ENCODE results near the gene MARVELD1.

The MARVELD1 gene

DNA sequence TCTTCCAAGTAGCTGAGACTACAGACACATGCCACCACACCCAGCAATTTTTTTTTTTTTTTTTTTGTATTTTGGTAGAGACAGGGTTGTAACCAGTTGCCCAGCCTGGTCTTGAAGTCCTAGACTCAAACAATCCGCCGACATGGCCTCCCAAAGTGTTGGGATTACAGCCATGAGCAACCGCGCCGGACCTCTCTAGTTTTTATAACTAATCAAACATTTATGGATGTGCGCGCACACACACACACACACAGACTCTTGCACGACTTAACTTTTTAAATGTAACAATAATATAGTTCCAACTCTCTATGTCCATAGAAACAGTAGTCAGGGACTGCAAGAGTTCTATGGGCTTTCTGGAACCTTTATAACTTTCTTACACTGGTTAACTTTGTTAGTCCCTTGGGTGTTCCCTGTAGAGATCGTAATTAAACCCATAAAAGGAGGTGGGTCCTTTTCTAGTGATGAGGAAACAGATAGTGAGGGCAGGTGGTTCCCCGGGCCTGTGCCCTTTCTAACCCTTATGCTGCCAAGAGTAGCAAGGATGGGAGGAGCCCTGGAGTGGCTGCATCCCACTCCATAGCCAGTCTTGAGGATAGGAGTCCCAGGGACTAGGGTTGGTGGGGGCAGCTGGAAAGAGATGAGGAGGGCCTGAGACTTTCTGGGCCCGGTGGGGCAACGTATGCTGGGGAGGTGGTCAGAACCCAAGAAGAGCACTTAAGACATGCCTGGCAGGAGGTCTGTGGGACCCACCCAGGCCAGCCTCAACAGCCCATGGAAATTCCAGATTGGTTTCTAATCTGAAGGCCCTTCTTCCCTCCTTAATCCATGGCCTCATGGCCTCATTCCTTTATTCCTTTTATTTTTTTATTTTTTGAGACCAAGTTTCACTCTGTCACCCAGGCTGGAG lies 8.6 kb downstream of the MARVELD1 start:
- no peak for DNase-seq (ENCODE audit: low read depth)

DNA sequence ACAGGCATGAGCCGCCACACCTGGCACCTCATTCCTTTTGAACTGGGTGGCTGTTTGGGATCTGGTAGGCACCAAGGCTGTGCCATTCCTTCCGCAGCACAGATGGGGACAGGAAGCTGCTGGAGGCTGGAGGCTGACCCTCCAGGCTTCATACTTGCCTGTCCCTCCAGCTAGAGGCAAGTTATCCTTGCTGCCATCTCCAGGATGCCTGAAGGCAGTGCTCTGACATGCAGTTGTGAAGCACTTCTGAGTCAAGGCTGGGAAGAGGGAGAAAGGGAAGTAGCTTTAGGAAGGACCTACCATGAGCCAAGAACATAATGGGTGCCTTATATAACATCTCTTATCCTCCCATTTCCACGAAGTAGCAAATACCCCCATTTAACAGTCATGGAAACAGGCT lies 9.5 kb downstream of the MARVELD1 start:
- DNase-seq (ENCODE audit: low read depth) = no peak

DNA sequence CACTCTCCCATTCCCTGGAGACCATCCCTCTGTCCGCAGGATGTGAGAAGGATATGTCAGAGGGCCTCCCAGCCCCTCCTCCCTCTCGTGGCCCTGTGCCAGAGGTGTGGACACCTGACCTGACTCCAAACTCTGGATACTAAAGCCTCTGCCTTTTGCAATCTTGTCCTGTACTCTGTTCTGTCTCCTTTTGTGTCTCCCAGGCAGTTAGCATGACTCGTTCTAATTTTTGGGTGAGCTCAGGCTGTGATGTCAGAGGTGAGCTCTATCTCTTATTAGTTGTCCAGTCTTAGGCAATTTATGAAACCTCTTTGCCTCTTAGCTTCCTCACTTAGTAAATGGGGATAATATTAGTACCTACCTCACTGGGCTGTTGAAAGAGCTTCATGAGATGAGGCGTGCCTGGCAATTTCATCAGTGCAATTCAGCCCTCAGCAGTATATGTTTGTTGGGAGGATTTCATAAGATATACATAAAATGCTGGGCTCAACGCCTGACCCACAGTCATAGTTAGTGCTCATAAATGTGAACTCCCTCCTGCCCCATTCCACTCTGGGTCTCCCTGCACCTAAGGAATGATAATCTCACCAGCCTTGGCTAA lies 10.9 kb downstream of the MARVELD1 start:
- no peak for DNase-seq (ENCODE audit: low read depth)

- no peak for DNase-seq (ENCODE audit: low read depth)
Observed at GRCh38 chr10:97726636-97727178, 13.2 kb downstream of the MARVELD1 start.

DNA sequence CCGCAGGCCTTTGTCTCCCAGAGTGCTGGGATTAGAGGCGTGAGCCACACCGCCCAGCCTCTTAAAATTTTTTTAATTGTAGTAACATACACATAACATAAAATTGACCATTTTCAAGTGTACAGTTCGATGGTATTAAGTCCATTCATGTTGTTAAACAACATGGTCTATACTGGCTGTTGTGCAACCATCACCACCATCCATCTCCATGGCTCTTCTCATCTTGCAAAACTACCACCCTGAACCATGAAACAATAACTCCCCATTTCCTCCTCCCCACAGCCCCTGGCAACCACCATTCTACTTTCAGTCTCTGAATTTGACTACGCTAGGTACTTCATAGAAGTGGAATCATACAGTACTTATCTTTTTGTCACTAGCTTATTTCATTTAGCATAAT lies 15.5 kb downstream of the MARVELD1 start:
- DNase-seq (ENCODE audit: low read depth) = no peak

- no peak for DNase-seq (ENCODE audit: low read depth)
Observed at GRCh38 chr10:97731346-97732051, 18.0 kb downstream of the MARVELD1 start.

DNA sequence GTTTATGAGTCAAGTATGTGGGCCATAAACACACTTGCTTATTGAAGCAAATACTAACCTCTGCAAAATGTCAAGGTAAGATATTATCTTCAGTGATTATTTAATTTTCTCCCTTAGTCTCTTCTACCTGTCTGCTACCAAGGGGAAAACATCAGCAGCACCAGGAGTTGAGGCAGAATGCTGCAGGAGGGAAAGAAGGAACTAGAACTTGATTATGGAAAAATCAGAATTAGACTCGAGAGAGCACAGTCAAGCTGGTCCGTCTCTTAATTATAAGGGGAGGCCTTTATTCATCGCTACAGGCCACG lies 18.5 kb downstream of the MARVELD1 start:
- no peak for DNase-seq (ENCODE audit: low read depth)

DNA sequence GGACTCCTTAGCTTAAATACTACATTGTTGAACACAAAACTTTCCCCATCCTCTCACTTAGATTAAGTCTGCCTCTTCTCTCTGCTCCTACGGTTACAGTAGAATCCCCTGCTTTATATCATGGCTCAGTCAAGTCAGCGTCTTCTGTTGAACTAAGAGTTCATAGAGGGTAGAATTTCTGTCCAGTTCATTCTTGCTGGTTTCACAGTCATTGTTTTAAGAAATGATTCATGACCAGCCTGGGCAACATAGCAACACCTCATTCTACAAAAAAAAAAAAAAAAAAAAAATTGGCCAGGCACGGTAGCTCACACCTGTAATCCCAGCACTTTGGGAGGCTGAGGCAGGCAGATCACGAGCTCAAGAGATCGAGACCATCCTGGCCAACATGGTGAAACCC lies 19.7 kb downstream of the MARVELD1 start:
- DNase-seq (ENCODE audit: low read depth) = no peak

- no peak for DNase-seq (ENCODE audit: low read depth)
Observed at GRCh38 chr10:97734021-97734420, 20.5 kb downstream of the MARVELD1 start.

DNA sequence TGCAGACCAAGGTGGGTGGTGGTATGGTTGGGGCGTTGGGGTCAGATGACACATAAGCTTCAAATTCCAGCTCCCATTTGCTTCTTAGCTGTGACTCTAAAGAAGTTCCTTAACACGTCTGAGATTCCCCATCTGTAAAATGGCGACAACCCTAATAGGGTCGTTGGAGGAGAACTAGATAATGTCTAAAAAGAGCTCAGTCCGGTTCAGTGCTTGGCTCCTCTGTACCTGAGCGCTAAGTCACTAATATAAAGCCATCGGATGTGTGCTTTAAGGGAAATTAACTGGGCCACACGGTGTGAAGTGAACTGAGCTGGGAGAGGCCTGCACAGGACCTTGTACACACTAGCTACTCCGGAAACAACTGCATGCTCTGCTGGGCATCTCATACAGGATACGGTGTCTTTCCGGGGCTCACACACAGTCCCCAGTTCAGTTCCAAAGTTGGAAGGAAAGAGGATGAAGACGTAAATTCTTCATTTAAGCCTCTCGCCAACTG lies 22.9 kb downstream of the MARVELD1 start:
- DNase-seq (ENCODE audit: low read depth) = no peak

DNA sequence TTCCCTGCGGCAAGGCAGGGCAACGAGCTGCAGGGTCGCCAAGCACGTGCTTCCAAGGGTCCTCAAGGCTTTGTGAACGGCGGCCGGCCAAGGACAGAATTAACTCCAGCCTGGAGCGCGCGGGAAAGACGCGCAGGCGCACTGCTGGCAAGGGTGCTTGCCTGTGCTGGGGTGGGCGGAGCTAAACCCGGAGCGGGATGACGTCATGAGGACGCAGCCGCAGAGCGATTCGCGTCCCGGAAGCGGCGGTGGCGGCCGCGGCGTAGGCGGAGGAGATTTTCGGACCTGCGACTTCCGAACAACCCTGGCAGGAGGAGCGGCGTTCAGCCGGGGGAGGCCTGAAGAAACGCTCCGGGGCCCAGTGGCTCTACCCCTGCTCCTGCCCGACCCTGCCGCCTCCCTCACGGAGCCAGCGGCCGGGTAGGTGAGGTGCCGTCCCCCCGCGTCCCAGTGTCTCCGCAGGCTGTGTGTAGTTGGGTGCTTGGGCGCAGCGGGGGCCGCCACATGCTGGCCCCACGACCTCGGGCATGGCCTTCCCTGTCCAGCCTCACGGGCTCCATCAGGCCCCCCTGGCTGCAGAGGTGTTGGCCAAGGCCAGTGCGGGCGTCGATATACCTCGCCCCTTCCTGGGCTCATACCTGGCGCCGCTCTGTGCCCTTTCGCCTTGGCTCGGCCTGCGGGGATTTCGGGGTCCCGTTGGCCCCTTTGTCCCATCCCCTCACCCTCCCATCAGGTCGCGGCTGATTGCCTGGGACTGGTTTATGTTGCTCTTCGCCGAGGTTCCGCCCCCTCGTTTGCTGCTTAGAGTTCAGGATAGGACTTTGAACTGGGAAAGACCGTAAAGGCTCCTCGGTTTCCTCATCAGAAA lies 23.6 kb downstream of the MARVELD1 start, which contains the start of gene ZFYVE27:
Gene ZFYVE27 (plus strand): TSS at position 227 of the 868 bp plus-strand sequence. CDS start 1,350 bp downstream, outside the sequence.
- peak; percentile 92 for DNase-seq (ENCODE audit: low read depth)

GRCh38 chr10:97737770-97738265 lies 24.3 kb downstream of the MARVELD1 start:
- DNase-seq (ENCODE audit: low read depth) = no peak

GRCh38 chr10:97738616-97739015 lies 25.1 kb downstream of the MARVELD1 start:
- DNase-seq (ENCODE audit: low read depth) = no peak

DNA sequence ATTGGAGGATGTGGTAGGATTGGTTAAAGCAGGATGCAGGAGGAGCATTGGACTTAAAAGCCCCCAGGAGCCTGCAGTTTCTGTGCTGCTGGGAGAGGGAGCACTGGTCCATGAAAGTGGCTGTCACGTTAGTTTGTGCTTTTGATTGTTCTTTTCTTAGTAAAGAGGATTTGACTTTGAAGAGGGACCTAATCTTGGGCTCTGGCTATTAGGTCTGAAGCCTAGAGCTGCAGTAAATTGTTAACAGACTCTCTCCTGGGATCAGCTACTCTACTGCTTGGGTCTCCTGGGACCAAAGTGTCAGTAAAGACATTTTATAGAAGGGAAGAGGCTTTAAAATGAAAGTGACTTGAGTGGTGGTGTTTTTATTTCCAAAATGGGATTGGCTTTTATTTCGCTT lies 27.1 kb downstream of the MARVELD1 start:
- no peak for DNase-seq (ENCODE audit: low read depth)

DNA sequence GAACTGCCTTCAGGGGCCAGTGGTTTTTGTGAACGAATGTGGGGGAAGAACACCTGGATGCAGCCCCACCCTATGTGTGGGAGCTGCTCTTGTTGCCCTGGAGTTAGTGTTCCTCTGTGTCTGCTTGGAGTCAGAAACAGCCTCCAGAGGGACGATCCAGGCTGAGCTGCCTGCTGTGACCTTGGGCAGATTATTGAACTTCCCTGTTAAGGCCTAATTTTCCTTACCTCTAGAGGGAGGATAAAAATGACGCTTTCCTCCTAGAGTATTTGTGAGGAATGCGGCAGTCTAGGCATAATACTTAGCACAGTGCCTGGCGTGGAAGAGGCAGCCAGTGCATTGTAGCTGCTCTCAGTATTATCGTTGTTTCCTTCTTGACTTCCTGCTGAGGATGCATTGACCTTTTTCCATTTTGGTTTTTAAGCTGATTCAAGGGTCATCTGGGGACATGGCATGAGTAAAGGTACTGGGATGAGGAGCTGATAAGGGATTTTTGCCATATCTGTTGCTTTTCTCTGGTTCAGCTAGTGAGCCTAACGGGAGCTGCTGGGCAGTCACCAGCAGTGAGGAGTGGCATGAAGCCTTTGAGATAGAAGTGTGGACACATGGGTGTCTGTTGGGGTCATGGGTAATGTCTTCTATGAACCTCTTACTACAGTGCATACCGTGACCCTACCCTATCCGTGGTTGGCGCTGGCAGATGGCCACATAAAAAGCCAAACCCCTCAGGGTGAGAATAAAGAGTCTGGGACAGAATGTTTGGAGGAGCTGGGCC lies 29.8 kb downstream of the MARVELD1 start:
- no peak for DNase-seq (ENCODE audit: low read depth)

- DNase-seq (ENCODE audit: low read depth) = no peak
Observed at GRCh38 chr10:97744405-97745035, 31.0 kb downstream of the MARVELD1 start.

- DNase-seq (ENCODE audit: low read depth) = no peak
Observed at GRCh38 chr10:97747573-97747972, 34.0 kb downstream of the MARVELD1 start.

DNA sequence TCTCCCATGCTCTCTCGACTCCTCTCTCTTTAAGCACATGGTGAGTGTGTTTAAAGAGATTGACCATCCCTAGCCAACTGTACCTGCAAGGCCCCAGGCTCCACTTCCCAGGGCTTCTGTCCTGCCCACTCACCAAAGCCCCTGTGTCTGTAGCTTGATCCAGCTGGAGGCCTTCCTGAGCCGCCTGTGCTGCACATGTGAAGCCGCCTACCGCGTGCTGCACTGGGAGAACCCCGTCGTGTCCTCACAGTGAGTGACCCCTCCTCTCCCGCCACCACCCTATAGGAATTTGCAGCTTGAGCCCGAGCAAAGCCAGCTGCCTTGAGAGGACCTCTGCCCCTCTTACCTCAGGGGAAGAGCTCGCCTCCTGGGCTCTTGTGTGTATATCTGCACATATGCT lies 34.6 kb downstream of the MARVELD1 start:
- no peak for DNase-seq (ENCODE audit: low read depth)

- no peak for DNase-seq (ENCODE audit: low read depth)
Observed at GRCh38 chr10:97752956-97753355, 39.4 kb downstream of the MARVELD1 start.

GRCh38 chr10:97754726-97755125 lies 41.2 kb downstream of the MARVELD1 start:
- DNase-seq (ENCODE audit: low read depth) = no peak

All from stimulated activated CD8-positive, alpha-beta memory T cell treated with anti-CD3 and anti-CD28 coated beads, Interleukin-15, amount 100 ng/mL, for 24 hours (primary cell).